Stimulated activated CD4-positive, alpha-beta T cell treated with anti-CD3 and anti-CD28 coated beads, Interleukin-12 subunit alpha, Interleukin-12 subunit beta, amount 100 ng/mL, for 48 hours (primary cell): ENCODE data around the gene ENOSF1.

ENCODE experiments used
- DNase-seq, 3 donors: peaks; one replicate each; pipeline ENCODE4 v3.0.0-alpha.2; 2020; ENCODE audit warnings: low read depth in 2 of 3, low spot score in 1 of 3

The ENOSF1 gene

GRCh38 chr18:644395-645004, 67.9 kb downstream of the ENOSF1 start:
- peak in 1 of 3 donors; percentile 14 for DNase-seq

- no peak for DNase-seq
These were observed 71.2 kb downstream of the ENOSF1 start for GRCh38 chr18:641224-641623.

- no peak for DNase-seq
These were observed 77.3 kb downstream of the ENOSF1 start for GRCh38 chr18:635171-635570.

- DNase-seq, result no peak
These were observed 77.8 kb downstream of the ENOSF1 start for GRCh38 chr18:634551-635045.

- DNase-seq, result no peak
These were observed 80.9 kb downstream of the ENOSF1 start for GRCh38 chr18:631560-631959.

GRCh38 chr18:629269-630150, 82.9 kb downstream of the ENOSF1 start:
- no peak for DNase-seq

- DNase-seq, result no peak
These were observed 85.2 kb downstream of the ENOSF1 start for GRCh38 chr18:627231-627630.

GRCh38 chr18:623761-624620, 88.4 kb downstream of the ENOSF1 start:
- peak; percentile 21 to 62 (median 54) for DNase-seq

GRCh38 chr18:622289-622688, 90.1 kb downstream of the ENOSF1 start:
- no peak for DNase-seq

- DNase-seq, result no peak
These were observed 91.0 kb downstream of the ENOSF1 start for GRCh38 chr18:621291-622043.
